H1 (cell line): ENCODE measurements around the gene CD151. TPM values are rescaled to one million over a fixed set of nuclear protein-coding genes. Genes with fewer than 3 reads are reported as not detected.

Source experiments
- GABPA ChIP-seq: IDR thresholded peaks from 2 replicates; pipeline ENCODE4 v1.6.1; 2011; ENCODE audit warnings: mild to moderate bottlenecking, low read length, moderate library complexity, borderline replicate concordance; ENCODE audit not compliant: insufficient read depth
- SP2 ChIP-seq: IDR thresholded peaks from 2 replicates; pipeline ENCODE4 v1.6.1; 2012; ENCODE audit warnings: mild to moderate bottlenecking, low read length, inconsistent platforms
- polyA plus RNA-seq, 7 experiments: library from polyadenylated mRNA; depleted of rRNA in 3 of 7; stranded (reverse) in 5 of 7; unstranded in 2 of 7; fragments of >200 nt in 5 of 7; fragments of 200-250 nt in 2 of 7; gene quantifications; 1 replicate in 5 of 7; 2 replicates in 1 of 7; 4 replicates in 1 of 7; pipeline versions ENCODE4 v1.2.1 to v1.2.3, GENCODE V29; 2011 to 2013; ENCODE audit warnings: missing spikeins in 2 of 7, mixed read lengths in 2 of 7
- total RNA-seq: library from RNA; stranded (reverse); fragmentation: NEBNext Ultra II Directional; extraction: Animal tissue kit (Norgen Biotek cat#: 25700); gene quantifications from 2 replicates; pipeline ENCODE4 v1.2.1, GENCODE V29; 2021
- TF ChIP-seq, protein P1 (sequence below): fragments of 300-600 bp; sonication (generic); IDR thresholded peaks from 2 replicates; pipeline ENCODE4 v1.7.1; 2012; ENCODE audit warnings: low read length, moderate library complexity, mild to moderate bottlenecking, inconsistent platforms; ENCODE audit not compliant: insufficient replicate concordance
- TF ChIP-seq, protein P2 (sequence below), 3 experiments: IDR thresholded peaks; 1 replicate in 2 of 3; 2 replicates in 1 of 3; pipeline versions ENCODE4 v1.5.1 to v1.6.1; 2011; ENCODE audit warnings: low read length in 3 of 3, mild to moderate bottlenecking in 3 of 3, inconsistent platforms in 2 of 3, low read depth in 1 of 3, moderate library complexity in 1 of 3; ENCODE audit not compliant: insufficient read depth in 1 of 3; ENCODE audit errors: control extremely low read depth in 1 of 3
- TF ChIP-seq, protein P3 (sequence below): IDR thresholded peaks from 2 replicates; pipeline ENCODE4 v1.6.1; 2012; ENCODE audit warnings: inconsistent platforms

The CD151 gene
- total and polyA plus RNA-seq, 2 of the 8 experiments (the other 6 are each of a cell fraction or from before 2014, with no cell fraction given) = 101 to 212 TPM

DNA sequence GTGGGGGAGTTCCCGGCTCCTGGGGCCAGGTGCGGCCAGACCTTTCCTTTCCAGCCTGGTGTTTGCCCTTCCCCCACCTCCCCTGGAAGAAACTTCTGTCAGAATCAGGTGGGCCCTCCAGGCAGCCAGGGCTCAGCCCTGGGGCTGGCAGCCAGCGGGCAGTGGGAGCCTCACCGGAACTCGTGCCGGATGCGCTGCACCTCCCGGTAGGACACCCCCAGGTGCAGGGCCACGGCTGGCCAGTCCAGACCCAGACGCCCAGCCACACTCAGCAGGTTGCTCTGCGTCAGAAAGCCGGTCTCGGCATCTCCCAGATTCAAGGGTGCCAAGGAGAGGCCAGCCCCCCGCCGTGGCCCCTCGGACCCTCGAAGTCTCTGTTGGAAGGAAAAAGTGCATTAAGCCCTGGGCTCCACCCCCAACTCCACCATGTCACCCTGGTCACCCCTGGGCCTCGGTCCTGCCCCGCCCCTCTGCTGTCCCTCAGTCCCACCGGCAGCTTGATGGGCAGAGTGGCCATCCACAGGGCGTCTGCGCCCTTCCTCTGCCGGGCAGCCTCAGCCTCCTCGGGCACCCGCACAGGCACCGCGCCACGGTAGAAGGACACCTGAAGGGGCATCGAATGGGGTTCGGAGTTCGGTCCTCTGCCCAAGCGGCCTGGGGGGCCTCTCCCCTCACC lies 33.0 kb upstream of the CD151 start (continued):
- TF ChIP-seq, protein P1, sequence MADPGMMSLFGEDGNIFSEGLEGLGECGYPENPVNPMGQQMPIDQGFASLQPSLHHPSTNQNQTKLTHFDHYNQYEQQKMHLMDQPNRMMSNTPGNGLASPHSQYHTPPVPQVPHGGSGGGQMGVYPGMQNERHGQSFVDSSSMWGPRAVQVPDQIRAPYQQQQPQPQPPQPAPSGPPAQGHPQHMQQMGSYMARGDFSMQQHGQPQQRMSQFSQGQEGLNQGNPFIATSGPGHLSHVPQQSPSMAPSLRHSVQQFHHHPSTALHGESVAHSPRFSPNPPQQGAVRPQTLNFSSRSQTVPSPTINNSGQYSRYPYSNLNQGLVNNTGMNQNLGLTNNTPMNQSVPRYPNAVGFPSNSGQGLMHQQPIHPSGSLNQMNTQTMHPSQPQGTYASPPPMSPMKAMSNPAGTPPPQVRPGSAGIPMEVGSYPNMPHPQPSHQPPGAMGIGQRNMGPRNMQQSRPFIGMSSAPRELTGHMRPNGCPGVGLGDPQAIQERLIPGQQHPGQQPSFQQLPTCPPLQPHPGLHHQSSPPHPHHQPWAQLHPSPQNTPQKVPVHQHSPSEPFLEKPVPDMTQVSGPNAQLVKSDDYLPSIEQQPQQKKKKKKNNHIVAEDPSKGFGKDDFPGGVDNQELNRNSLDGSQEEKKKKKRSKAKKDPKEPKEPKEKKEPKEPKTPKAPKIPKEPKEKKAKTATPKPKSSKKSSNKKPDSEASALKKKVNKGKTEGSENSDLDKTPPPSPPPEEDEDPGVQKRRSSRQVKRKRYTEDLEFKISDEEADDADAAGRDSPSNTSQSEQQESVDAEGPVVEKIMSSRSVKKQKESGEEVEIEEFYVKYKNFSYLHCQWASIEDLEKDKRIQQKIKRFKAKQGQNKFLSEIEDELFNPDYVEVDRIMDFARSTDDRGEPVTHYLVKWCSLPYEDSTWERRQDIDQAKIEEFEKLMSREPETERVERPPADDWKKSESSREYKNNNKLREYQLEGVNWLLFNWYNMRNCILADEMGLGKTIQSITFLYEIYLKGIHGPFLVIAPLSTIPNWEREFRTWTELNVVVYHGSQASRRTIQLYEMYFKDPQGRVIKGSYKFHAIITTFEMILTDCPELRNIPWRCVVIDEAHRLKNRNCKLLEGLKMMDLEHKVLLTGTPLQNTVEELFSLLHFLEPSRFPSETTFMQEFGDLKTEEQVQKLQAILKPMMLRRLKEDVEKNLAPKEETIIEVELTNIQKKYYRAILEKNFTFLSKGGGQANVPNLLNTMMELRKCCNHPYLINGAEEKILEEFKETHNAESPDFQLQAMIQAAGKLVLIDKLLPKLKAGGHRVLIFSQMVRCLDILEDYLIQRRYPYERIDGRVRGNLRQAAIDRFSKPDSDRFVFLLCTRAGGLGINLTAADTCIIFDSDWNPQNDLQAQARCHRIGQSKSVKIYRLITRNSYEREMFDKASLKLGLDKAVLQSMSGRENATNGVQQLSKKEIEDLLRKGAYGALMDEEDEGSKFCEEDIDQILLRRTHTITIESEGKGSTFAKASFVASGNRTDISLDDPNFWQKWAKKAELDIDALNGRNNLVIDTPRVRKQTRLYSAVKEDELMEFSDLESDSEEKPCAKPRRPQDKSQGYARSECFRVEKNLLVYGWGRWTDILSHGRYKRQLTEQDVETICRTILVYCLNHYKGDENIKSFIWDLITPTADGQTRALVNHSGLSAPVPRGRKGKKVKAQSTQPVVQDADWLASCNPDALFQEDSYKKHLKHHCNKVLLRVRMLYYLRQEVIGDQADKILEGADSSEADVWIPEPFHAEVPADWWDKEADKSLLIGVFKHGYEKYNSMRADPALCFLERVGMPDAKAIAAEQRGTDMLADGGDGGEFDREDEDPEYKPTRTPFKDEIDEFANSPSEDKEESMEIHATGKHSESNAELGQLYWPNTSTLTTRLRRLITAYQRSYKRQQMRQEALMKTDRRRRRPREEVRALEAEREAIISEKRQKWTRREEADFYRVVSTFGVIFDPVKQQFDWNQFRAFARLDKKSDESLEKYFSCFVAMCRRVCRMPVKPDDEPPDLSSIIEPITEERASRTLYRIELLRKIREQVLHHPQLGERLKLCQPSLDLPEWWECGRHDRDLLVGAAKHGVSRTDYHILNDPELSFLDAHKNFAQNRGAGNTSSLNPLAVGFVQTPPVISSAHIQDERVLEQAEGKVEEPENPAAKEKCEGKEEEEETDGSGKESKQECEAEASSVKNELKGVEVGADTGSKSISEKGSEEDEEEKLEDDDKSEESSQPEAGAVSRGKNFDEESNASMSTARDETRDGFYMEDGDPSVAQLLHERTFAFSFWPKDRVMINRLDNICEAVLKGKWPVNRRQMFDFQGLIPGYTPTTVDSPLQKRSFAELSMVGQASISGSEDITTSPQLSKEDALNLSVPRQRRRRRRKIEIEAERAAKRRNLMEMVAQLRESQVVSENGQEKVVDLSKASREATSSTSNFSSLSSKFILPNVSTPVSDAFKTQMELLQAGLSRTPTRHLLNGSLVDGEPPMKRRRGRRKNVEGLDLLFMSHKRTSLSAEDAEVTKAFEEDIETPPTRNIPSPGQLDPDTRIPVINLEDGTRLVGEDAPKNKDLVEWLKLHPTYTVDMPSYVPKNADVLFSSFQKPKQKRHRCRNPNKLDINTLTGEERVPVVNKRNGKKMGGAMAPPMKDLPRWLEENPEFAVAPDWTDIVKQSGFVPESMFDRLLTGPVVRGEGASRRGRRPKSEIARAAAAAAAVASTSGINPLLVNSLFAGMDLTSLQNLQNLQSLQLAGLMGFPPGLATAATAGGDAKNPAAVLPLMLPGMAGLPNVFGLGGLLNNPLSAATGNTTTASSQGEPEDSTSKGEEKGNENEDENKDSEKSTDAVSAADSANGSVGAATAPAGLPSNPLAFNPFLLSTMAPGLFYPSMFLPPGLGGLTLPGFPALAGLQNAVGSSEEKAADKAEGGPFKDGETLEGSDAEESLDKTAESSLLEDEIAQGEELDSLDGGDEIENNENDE = no peak
- TF ChIP-seq GABPA (no peak), SP2 (no peak)
- TF ChIP-seq, protein P2, sequence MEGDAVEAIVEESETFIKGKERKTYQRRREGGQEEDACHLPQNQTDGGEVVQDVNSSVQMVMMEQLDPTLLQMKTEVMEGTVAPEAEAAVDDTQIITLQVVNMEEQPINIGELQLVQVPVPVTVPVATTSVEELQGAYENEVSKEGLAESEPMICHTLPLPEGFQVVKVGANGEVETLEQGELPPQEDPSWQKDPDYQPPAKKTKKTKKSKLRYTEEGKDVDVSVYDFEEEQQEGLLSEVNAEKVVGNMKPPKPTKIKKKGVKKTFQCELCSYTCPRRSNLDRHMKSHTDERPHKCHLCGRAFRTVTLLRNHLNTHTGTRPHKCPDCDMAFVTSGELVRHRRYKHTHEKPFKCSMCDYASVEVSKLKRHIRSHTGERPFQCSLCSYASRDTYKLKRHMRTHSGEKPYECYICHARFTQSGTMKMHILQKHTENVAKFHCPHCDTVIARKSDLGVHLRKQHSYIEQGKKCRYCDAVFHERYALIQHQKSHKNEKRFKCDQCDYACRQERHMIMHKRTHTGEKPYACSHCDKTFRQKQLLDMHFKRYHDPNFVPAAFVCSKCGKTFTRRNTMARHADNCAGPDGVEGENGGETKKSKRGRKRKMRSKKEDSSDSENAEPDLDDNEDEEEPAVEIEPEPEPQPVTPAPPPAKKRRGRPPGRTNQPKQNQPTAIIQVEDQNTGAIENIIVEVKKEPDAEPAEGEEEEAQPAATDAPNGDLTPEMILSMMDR (IDR thresholded peaks at IDR 0.05; ENCODE audit: control extremely low read depth in 1 of 3, insufficient read depth in 1 of 3, low read depth in 1 of 3, low read length in 3 of 3) = no peak
- TF ChIP-seq, protein P3, sequence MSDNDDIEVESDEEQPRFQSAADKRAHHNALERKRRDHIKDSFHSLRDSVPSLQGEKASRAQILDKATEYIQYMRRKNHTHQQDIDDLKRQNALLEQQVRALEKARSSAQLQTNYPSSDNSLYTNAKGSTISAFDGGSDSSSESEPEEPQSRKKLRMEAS = no peak
